K562 (cell line): Measurements from ENCODE around the gene GTPBP2. TPM values are rescaled to one million over a fixed set of nuclear protein-coding genes. Genes with fewer than 3 reads are reported as not detected.

Source experiments
- BACH1 ChIP-seq: fragments of 200-800 bp; sonication (Bioruptor generic); IDR thresholded peaks from 2 replicates; pipeline ENCODE4 v1.6.1; 2016; ENCODE audit warnings: missing genetic modification characterization, missing compliant biosample characterization
- HDAC8 ChIP-seq: fragments of 450-650 bp; IDR thresholded peaks from 2 replicates; pipeline ENCODE4 v1.6.1; 2016; ENCODE audit warnings: mild to moderate bottlenecking, missing genetic modification characterization, moderate library complexity, missing compliant biosample characterization
- HDGF ChIP-seq: fragments of 450-650 bp; IDR thresholded peaks from 2 replicates; pipeline ENCODE4 v1.6.1; 2016
- HOXB6 ChIP-seq: fragments of 250-450 bp; sonication (Bioruptor Pico); IDR thresholded peaks from 2 replicates; pipeline ENCODE4 v1.5.1; 2022; ENCODE audit warnings: mild to moderate bottlenecking, borderline replicate concordance
- KLF10 ChIP-seq: fragments of 250-450 bp; sonication (Bioruptor Pico); IDR thresholded peaks from 2 replicates; pipeline ENCODE4 v1.6.1; 2021; ENCODE audit warnings: matching md5 sums
- LCOR ChIP-seq: sonication (generic); formaldehyde crosslinking; IDR thresholded peaks from 2 replicates; pipeline ENCODE4 v1.8.0; 2022; ENCODE audit warnings: mild to moderate bottlenecking, missing genetic modification reagents
- MYC ChIP-seq, 2 experiments: fragments of 250-450 bp in 1 of 2; sonication (Bioruptor Pico) in 1 of 2; IDR thresholded peaks; 2 replicates each; pipeline versions ENCODE4 v1.5.1 to v1.6.1; 2012 to 2021; ENCODE audit warnings: low read depth in 2 of 2, borderline replicate concordance in 1 of 2, improper control_type of control experiment in 1 of 2, low read length in 1 of 2, mild to moderate bottlenecking in 1 of 2, moderate library complexity in 1 of 2
- NCOR1 ChIP-seq: fragments of 450-650 bp; IDR thresholded peaks from 2 replicates; pipeline ENCODE4 v1.6.1; 2016; ENCODE audit warnings: mild to moderate bottlenecking, moderate library complexity
- NEUROD1 ChIP-seq: fragments of 150-350 bp; IDR thresholded peaks from 2 replicates; pipeline ENCODE4 v1.6.1; 2014; ENCODE audit warnings: borderline replicate concordance, low read length, low read depth; ENCODE audit not compliant: partially characterized antibody
- NFRKB ChIP-seq: fragments of 450-650 bp; IDR thresholded peaks from 2 replicates; pipeline ENCODE4 v1.6.1; 2016; ENCODE audit warnings: low read depth
- NFXL1 ChIP-seq: fragments of 450-650 bp; formaldehyde crosslinking; IDR thresholded peaks from 2 replicates; pipeline ENCODE4 v1.4.0; 2021; ENCODE audit warnings: mild to moderate bottlenecking
- NR2C2 ChIP-seq, 2 experiments: fragments of 200-800 bp in 1 of 2; sonication (Bioruptor generic) in 1 of 2; sonication (generic) in 1 of 2; formaldehyde crosslinking in 1 of 2; IDR thresholded peaks; 2 replicates each; pipeline versions ENCODE4 v1.6.1 to v1.8.0; 2016 to 2022; ENCODE audit warnings: mild to moderate bottlenecking in 1 of 2, missing compliant biosample characterization in 1 of 2, missing genetic modification characterization in 1 of 2, missing genetic modification reagents in 1 of 2
- NUFIP1 ChIP-seq: fragments of 450-650 bp; IDR thresholded peaks from 2 replicates; pipeline ENCODE4 v1.6.1; 2018; ENCODE audit not compliant: partially characterized antibody
- POLR2AphosphoS2 ChIP-seq: IDR thresholded peaks from 2 replicates; pipeline ENCODE4 v1.6.1; 2012; ENCODE audit warnings: low read length, improper control_type of control experiment
- SUPT5H ChIP-seq: fragments of 450-650 bp; IDR thresholded peaks from 2 replicates; pipeline ENCODE4 v1.6.1; 2016
- TBL1XR1 ChIP-seq, 2 experiments: IDR thresholded peaks; 2 replicates each; pipeline ENCODE4 v1.6.1; 2012; ENCODE audit warnings: improper control_type of control experiment in 2 of 2, low read length in 2 of 2, mild to moderate bottlenecking in 1 of 2
- TCF3 ChIP-seq: sonication (generic); formaldehyde crosslinking; IDR thresholded peaks from 2 replicates; pipeline ENCODE4 v1.4.0; 2020; ENCODE audit warnings: mild to moderate bottlenecking, missing genetic modification reagents
- TEAD1 ChIP-seq, 2 experiments: fragments of 450-650 bp in 1 of 2; sonication (generic) in 1 of 2; formaldehyde crosslinking; IDR thresholded peaks; 2 replicates each; pipeline versions ENCODE4 v1.4.0 to v1.8.0; 2020 to 2022; ENCODE audit warnings: mild to moderate bottlenecking in 2 of 2, missing genetic modification reagents in 1 of 2
- TEAD4 ChIP-seq, 2 experiments: sonication (generic) in 1 of 2; formaldehyde crosslinking in 1 of 2; IDR thresholded peaks; 2 replicates each; pipeline versions ENCODE4 v1.6.1 to v1.8.0; 2012 to 2022; ENCODE audit warnings: borderline replicate concordance in 1 of 2, inconsistent platforms in 1 of 2, low read length in 1 of 2, mild to moderate bottlenecking in 1 of 2, missing genetic modification reagents in 1 of 2
- ZNF707 ChIP-seq: fragments of 250-450 bp; sonication (Bioruptor Pico); conservative IDR thresholded peaks from 2 replicates; pipeline ENCODE4 v1.8.0; 2022; ENCODE audit warnings: inconsistent platforms, mild to moderate bottlenecking, moderate library complexity
- ZNF75A ChIP-seq: fragments of 450-650 bp; formaldehyde crosslinking; IDR thresholded peaks from 2 replicates; pipeline ENCODE4 v1.4.0; 2020; ENCODE audit warnings: mild to moderate bottlenecking
- polyA plus RNA-seq, 8 experiments: library from polyadenylated mRNA; depleted of rRNA in 4 of 8; stranded (reverse) in 5 of 8; unstranded in 3 of 8; fragments of >200 nt; fragmentation: Nextera tagmentation in 2 of 8; fragmentation: Illumina TruSeq in 1 of 8; extraction: Ambion mirVana in 2 of 8; extraction: Trizol in 1 of 8; gene quantifications; 2 replicates each; pipeline versions ENCODE4 v1.2.1 to v1.2.3, GENCODE V29; 2011 to 2014; ENCODE audit warnings: inconsistent platforms in 1 of 8, missing spikeins in 1 of 8
- total RNA-seq, 7 experiments: library from RNA; depleted of rRNA in 6 of 7; stranded (reverse); fragments of >200 nt in 6 of 7; fragmentation: Illumina TruSeq in 2 of 7; extraction: Trizol in 2 of 7; gene quantifications; 2 replicates each; pipeline versions ENCODE4 v1.2.1 to v1.2.3, GENCODE V29; 2011 to 2021; ENCODE audit warnings: low replicate concordance in 1 of 7
- TF ChIP-seq, protein P1 (sequence below): sonication (generic); formaldehyde crosslinking; IDR thresholded peaks from 2 replicates; pipeline ENCODE4 v1.5.0; 2020; ENCODE audit warnings: missing genetic modification reagents
- TF ChIP-seq, protein P2 (sequence below): sonication (generic); formaldehyde crosslinking; IDR thresholded peaks from 2 replicates; pipeline ENCODE4 v1.9.0; 2022; ENCODE audit warnings: mild to moderate bottlenecking, missing genetic modification reagents
- TF ChIP-seq, protein P3 (sequence below): fragments of 450-650 bp; formaldehyde crosslinking; IDR thresholded peaks from 2 replicates; pipeline ENCODE4 v1.4.0; 2022; ENCODE audit warnings: mild to moderate bottlenecking, moderate library complexity
- TF ChIP-seq, protein P4 (sequence below): sonication (generic); formaldehyde crosslinking; IDR thresholded peaks from 2 replicates; pipeline ENCODE4 v1.8.0; 2022; ENCODE audit warnings: mild to moderate bottlenecking, missing genetic modification reagents

GTPBP2 gene
- total and polyA plus RNA-seq, 9 of the 15 experiments (the other 6 are each of a cell fraction or from before 2014, with no cell fraction given) = 48.4 to 196 (median 111) TPM

DNA sequence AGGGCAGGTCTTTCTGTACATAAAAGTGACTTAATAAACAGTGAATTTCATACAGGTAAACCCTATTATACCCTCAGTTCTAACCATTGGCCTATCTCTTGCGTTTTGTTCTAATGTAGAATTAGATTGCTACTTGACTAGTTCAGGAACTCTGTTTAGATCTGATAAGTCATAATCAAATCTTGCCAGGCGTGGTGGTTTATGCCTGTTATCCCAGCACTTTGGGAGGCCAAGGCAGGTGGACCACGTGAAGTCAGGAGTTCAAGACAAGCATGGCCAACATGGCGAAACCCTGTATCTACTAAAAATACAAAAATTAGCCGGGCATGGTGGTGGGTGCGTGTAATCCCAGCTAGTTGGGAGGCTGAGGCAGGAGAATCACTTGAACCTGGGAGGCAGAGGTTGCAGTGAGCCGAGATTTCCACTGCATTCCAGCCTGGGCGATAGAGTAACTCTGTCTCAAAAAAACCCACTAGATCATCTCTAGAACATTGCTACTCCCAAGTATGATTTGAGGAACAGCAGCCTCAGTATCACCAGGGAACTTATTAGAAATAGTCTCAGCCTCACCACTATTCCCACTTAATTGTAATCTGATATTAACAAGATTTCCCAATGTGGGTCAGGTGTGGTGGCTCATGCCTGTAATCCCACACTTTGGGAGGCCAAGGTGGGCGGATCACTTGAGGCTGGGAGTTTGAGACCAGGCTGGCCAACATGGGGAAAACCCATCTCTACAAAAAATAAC, 12.2 kb downstream of the GTPBP2 start (continued):
- TF ChIP-seq, protein P1, sequence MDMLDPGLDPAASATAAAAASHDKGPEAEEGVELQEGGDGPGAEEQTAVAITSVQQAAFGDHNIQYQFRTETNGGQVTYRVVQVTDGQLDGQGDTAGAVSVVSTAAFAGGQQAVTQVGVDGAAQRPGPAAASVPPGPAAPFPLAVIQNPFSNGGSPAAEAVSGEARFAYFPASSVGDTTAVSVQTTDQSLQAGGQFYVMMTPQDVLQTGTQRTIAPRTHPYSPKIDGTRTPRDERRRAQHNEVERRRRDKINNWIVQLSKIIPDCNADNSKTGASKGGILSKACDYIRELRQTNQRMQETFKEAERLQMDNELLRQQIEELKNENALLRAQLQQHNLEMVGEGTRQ (CRISPR knock-in tag) = peak; percentile 19; the same call in 1 of the 2 replicates
- 0 out of 2 replicates have a peak, but pooled peaks have one; percentile 36 for TF ChIP-seq ZNF707
- TF ChIP-seq HDGF = no peak
- 0 out of 2 replicates have a peak, but pooled peaks have one; percentile 19 for TF ChIP-seq NCOR1
- TF ChIP-seq HOXB6 (CRISPR knock-in tag) = peak; percentile 40; the same call in 1 of the 2 replicates
- TF ChIP-seq TEAD4 (IDR thresholded peaks at IDR 0.05; ENCODE audit: low read length) = peak; percentile 72
- no peak for TF ChIP-seq TEAD4 (CRISPR knock-in tag; IDR thresholded peaks at IDR 0.05; ENCODE audit: borderline replicate concordance)
- peak; percentile 65; the same call in 1 of the 2 replicates for TF ChIP-seq POLR2AphosphoS2
- no peak for TF ChIP-seq NUFIP1
- TF ChIP-seq NR2C2 (CRISPR knock-in tag; IDR thresholded peaks at IDR 0.05) = 0 out of 2 replicates have a peak, but pooled peaks have one; percentile 9
- TF ChIP-seq NR2C2 (tag; IDR thresholded peaks at IDR 0.05) = no peak
- TF ChIP-seq LCOR = peak; percentile 60; the same call in 1 of the 2 replicates
- TF ChIP-seq NEUROD1 = no peak
- no peak for TF ChIP-seq KLF10 (CRISPR knock-in tag)
- TF ChIP-seq TBL1XR1 (IDR thresholded peaks at IDR 0.05; ENCODE audit: low read length in 2 of 2) = no peak
- TF ChIP-seq, protein P2, sequence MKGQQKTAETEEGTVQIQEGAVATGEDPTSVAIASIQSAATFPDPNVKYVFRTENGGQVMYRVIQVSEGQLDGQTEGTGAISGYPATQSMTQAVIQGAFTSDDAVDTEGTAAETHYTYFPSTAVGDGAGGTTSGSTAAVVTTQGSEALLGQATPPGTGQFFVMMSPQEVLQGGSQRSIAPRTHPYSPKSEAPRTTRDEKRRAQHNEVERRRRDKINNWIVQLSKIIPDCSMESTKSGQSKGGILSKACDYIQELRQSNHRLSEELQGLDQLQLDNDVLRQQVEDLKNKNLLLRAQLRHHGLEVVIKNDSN = peak; percentile 30; the same call in 1 of the 2 replicates
- no peak for TF ChIP-seq HDAC8 (tag)
- no peak for TF ChIP-seq NFXL1
- no peak for TF ChIP-seq NFRKB
- TF ChIP-seq, protein P3, sequence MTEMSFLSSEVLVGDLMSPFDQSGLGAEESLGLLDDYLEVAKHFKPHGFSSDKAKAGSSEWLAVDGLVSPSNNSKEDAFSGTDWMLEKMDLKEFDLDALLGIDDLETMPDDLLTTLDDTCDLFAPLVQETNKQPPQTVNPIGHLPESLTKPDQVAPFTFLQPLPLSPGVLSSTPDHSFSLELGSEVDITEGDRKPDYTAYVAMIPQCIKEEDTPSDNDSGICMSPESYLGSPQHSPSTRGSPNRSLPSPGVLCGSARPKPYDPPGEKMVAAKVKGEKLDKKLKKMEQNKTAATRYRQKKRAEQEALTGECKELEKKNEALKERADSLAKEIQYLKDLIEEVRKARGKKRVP (CRISPR knock-in tag) = peak; percentile 16; the same call in 1 of the 2 replicates
- TF ChIP-seq ZNF75A = peak; percentile 36; the same call in 1 of the 2 replicates
- peak; percentile 29 to 32; a peak in 3 of 4 replicates for TF ChIP-seq TEAD1 (CRISPR knock-in tag; IDR thresholded peaks at IDR 0.05)
- peak; percentile 38; the same call in 1 of the 2 replicates for TF ChIP-seq TCF3 (CRISPR knock-in tag)
- TF ChIP-seq BACH1 (tag) = no peak
- TF ChIP-seq MYC (IDR thresholded peaks at IDR 0.05; ENCODE audit: low read depth, low read length) = 0 out of 2 replicates have a peak, but pooled peaks have one; percentile 29
- TF ChIP-seq MYC (CRISPR knock-in tag; IDR thresholded peaks at IDR 0.05; ENCODE audit: borderline replicate concordance, low read depth) = peak; percentile 63; the same call in 1 of the 2 replicates
- TF ChIP-seq, protein P4, sequence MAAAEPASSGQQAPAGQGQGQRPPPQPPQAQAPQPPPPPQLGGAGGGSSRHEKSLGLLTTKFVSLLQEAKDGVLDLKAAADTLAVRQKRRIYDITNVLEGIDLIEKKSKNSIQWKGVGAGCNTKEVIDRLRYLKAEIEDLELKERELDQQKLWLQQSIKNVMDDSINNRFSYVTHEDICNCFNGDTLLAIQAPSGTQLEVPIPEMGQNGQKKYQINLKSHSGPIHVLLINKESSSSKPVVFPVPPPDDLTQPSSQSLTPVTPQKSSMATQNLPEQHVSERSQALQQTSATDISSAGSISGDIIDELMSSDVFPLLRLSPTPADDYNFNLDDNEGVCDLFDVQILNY (CRISPR knock-in tag) = no peak
- TF ChIP-seq SUPT5H = no peak
